ENCODE data around the gene CLEC17A.

The CLEC17A gene

GRCh38 chr19:14560776-14561108 is 22.1 kb upstream of the CLEC17A start:
- no peak overlapping the region for H3K27ac ChIP-seq (replicated peaks)
- TF ChIP-seq GABPA (IDR thresholded peaks at IDR 0.05; ENCODE audit: low read depth) (no peak), CTCF (IDR thresholded peaks at IDR 0.05; ENCODE audit: insufficient read depth, low read length) (no peak), REST (IDR thresholded peaks at IDR 0.05; ENCODE audit: insufficient replicate concordance, low read depth) (no peak), POLR2AphosphoS5 (IDR thresholded peaks at IDR 0.05; ENCODE audit: low read depth) (no peak), SPI1 (IDR thresholded peaks at IDR 0.05; ENCODE audit: borderline replicate concordance, low read depth) (no peak)
- no peak overlapping the region for H3K4me3 ChIP-seq (replicated peaks; ENCODE audit: insufficient read depth, low read length)
- no peak for DNase-seq (ENCODE audit: low read depth in 1 of 2, low spot score in 1 of 2)
- H3K27me3 ChIP-seq (ENCODE audit: insufficient read depth, poor library complexity, severe bottlenecking): no peaks in the 10 kb centered on the region

GRCh38 chr19:14561249-14561648 is 21.6 kb upstream of the CLEC17A start:
- DNase-seq (ENCODE audit: low read depth in 1 of 2, low spot score in 1 of 2): no peak
- no peak for TF ChIP-seq POLR2AphosphoS5 (IDR thresholded peaks at IDR 0.05; ENCODE audit: low read depth)
- TF ChIP-seq SPI1 (IDR thresholded peaks at IDR 0.05; ENCODE audit: borderline replicate concordance, low read depth): no peak
- no peak for TF ChIP-seq CTCF (IDR thresholded peaks at IDR 0.05; ENCODE audit: insufficient read depth, low read length)
- TF ChIP-seq REST (IDR thresholded peaks at IDR 0.05; ENCODE audit: insufficient replicate concordance, low read depth): no peak
- no peak for TF ChIP-seq GABPA (IDR thresholded peaks at IDR 0.05; ENCODE audit: low read depth)
- Histone ChIP-seq H3K27me3 (ENCODE audit: insufficient read depth, poor library complexity, severe bottlenecking) (no peaks in the 10 kb centered on the region), H3K27ac (replicated peaks) (no peak overlapping the region), H3K4me3 (replicated peaks; ENCODE audit: insufficient read depth, low read length) (no peak overlapping the region)

GRCh38 chr19:14561847-14562351 is 21.0 kb upstream of the CLEC17A start:
- no peaks in the 10 kb centered on the region for H3K27me3 ChIP-seq (ENCODE audit: insufficient read depth, poor library complexity, severe bottlenecking)
- DNase-seq (ENCODE audit: low read depth in 1 of 2, low spot score in 1 of 2): no peak
- no peak overlapping the region for H3K27ac ChIP-seq (replicated peaks)
- H3K4me3 ChIP-seq (replicated peaks; ENCODE audit: insufficient read depth, low read length): no peak overlapping the region
- TF ChIP-seq SPI1 (IDR thresholded peaks at IDR 0.05; ENCODE audit: borderline replicate concordance, low read depth): no peak
- no peak for TF ChIP-seq CTCF (IDR thresholded peaks at IDR 0.05; ENCODE audit: insufficient read depth, low read length)
- no peak for TF ChIP-seq POLR2AphosphoS5 (IDR thresholded peaks at IDR 0.05; ENCODE audit: low read depth)
- TF ChIP-seq GABPA (IDR thresholded peaks at IDR 0.05; ENCODE audit: low read depth): no peak
- no peak for TF ChIP-seq REST (IDR thresholded peaks at IDR 0.05; ENCODE audit: insufficient replicate concordance, low read depth)

Measured in HL-60 (cell line).